GM12873 (cell line): Measurements from ENCODE around the gene GPSM1.

ENCODE experiments used
- TF ChIP-seq, protein P1 (sequence below): IDR thresholded peaks from 2 replicates; pipeline ENCODE4 v1.5.1; 2012; ENCODE audit warnings: low read depth, mild to moderate bottlenecking, moderate library complexity, low read length, control low read depth; ENCODE audit not compliant: insufficient read depth; ENCODE audit errors: missing control alignments

Gene GPSM1

DNA sequence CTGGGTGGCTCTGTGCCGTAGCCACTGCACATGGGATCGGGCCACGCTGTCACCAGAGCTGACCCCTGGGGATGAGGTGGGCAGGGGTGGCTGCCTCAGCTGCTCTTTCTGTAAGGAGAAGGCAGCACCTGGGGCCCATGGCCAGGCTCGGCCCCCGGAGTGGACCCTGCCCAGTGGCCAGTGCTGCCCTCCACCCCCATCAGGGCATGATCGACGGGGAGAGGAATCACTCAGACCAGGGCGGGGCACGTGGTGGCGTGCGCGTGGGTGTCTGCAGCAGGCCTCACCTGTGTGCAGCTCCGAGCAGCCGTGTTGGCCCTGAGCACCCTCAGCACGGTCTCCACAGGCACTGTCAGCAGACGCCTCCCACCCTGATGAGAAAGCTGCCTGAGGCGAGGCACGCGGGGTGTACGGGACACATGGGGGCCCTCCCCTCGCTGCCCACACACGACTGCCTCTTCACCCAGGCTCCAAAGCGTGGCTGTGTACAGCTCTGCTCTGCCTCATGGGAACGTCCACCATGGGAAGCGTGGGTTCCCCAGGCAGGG lies 54.7 kb downstream of the GPSM1 start:
- TF ChIP-seq, protein P1, sequence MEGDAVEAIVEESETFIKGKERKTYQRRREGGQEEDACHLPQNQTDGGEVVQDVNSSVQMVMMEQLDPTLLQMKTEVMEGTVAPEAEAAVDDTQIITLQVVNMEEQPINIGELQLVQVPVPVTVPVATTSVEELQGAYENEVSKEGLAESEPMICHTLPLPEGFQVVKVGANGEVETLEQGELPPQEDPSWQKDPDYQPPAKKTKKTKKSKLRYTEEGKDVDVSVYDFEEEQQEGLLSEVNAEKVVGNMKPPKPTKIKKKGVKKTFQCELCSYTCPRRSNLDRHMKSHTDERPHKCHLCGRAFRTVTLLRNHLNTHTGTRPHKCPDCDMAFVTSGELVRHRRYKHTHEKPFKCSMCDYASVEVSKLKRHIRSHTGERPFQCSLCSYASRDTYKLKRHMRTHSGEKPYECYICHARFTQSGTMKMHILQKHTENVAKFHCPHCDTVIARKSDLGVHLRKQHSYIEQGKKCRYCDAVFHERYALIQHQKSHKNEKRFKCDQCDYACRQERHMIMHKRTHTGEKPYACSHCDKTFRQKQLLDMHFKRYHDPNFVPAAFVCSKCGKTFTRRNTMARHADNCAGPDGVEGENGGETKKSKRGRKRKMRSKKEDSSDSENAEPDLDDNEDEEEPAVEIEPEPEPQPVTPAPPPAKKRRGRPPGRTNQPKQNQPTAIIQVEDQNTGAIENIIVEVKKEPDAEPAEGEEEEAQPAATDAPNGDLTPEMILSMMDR: no peak

GRCh38 chr9:136383436-136383835 lies 56.1 kb downstream of the GPSM1 start:
- TF ChIP-seq, protein P1: no peak

DNA sequence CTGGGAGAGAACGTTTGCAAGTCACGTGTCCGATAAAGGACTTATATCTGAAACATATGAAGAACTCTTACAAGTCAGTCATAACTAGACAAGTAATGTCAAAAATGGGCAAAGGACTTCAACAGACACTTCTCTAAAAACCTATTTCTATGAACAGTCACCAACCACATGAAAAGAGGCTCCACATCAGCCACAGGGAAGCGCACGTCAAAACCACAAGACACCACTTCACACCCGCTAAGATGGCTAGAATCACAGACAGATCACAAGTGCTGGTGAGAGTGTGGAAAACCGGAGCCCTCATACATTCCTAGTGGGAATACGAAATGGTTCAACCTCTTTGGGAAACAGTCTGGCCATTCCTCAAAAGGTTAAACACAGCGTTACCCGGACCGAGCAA lies 57.7 kb downstream of the GPSM1 start:
- TF ChIP-seq, protein P1: no peak

- TF ChIP-seq, protein P1: no peak
Observed at GRCh38 chr9:136386018-136386417, 58.7 kb downstream of the GPSM1 start.

- TF ChIP-seq, protein P1: no peak
Observed at GRCh38 chr9:136387217-136387616, 59.9 kb downstream of the GPSM1 start.

DNA sequence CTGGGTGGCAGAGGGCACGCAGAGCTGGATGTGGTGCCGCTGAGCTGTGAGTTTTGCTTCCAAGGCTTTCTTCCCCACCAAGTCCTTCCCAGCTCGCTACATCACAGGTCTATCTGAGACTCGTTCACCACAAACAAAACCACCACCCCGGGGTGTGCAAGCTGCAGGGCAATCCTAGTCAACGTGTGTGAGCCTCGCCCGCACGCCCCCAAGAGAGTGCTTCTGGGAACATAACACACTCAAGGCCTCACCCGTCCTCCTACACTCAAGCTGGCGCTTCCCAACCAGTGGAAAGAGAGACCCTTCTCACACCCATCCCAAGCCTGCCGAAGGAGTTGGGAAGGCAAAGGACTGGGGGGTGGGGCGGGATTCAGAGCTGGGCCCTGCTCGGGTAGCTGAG lies 62.1 kb downstream of the GPSM1 start:
- TF ChIP-seq, protein P1: no peak

GRCh38 chr9:136391737-136392537 lies 64.6 kb downstream of the GPSM1 start:
- TF ChIP-seq, protein P1: no peak
